Measurements from ENCODE around the gene C16orf74.

- TF ChIP-seq ZNF432 (CRISPR knock-in tag; IDR thresholded peaks at IDR 0.05; ENCODE audit: borderline replicate concordance) (no peak), ARNT2 (CRISPR knock-in tag; IDR thresholded peaks at IDR 0.05; ENCODE audit: low read depth) (no peak), NR2F6 (IDR thresholded peaks at IDR 0.05) (no peak), NR2F6 (CRISPR knock-in tag; IDR thresholded peaks at IDR 0.05) (no peak), KDM5B (CRISPR knock-in tag; IDR thresholded peaks at IDR 0.05; ENCODE audit: borderline replicate concordance) (no peak), FOXP4 (CRISPR knock-in tag; IDR thresholded peaks at IDR 0.05) (no peak)
Measured at GRCh38 chr16:85768199-85768598, 17.3 kb upstream of the C16orf74 start.
